Tibial artery (tissue), 4 donors: Measurements from ENCODE around the gene NSUN4.
A peak's percentile ranks its signal among the peaks of the same experiment; 100 is the strongest.

Experiments
- DNase-seq, 2 donors: peaks; one replicate each; pipeline ENCODE4 v3.0.0-alpha.2; 2019
- H3K27ac ChIP-seq, 2 donors: fragments of 200-600 bp; sonication (generic) in 1 of 2; 1 replicate in 1 of 2; 2 replicates in 1 of 2; pipeline ENCODE4 v1.5.1; 2018 to 2019; ENCODE audit warnings: mild to moderate bottlenecking in 1 of 2
- H3K27me3 ChIP-seq, 2 donors: fragments of 200-600 bp; sonication (generic) in 1 of 2; one replicate each; pipeline versions ENCODE4 v1.5.1 to v1.6.0; 2016 to 2019
- H3K36me3 ChIP-seq, 3 donors: fragments of 200-600 bp; sonication (generic) in 2 of 3; one replicate each; pipeline ENCODE4 v1.5.1; 2016 to 2019; ENCODE audit warnings: mild to moderate bottlenecking in 2 of 3
- H3K4me1 ChIP-seq, 4 donors: fragments of 200-600 bp; sonication (generic) in 2 of 4; 1 replicate in 3 of 4; 2 replicates in 1 of 4; pipeline ENCODE4 v1.5.1; 2016 to 2019
- H3K4me3 ChIP-seq, 2 donors: fragments of 200-600 bp; sonication (generic) in 1 of 2; 1 replicate in 1 of 2; 2 replicates in 1 of 2; pipeline ENCODE4 v1.5.1; 2018 to 2019; ENCODE audit warnings: mild to moderate bottlenecking in 2 of 2
- H3K9me3 ChIP-seq, 3 donors: fragments of 200-600 bp; sonication (generic) in 1 of 3; one replicate each; pipeline ENCODE4 v1.5.1; 2016 to 2019
- intact Hi-C: fragments of 100-400 bp; cut with DNase I; formaldehyde crosslinking; loops from one replicate; pipeline ENCODE4 v1.15.0; 2023; ENCODE audit warnings: low total_unique reads
- TF ChIP-seq, protein P1 (sequence below), 2 experiments: fragments of 200-600 bp in 1 of 2; fragments of 450-650 bp in 1 of 2; IDR thresholded peaks; one replicate each; pipeline ENCODE4 v1.5.1; 2017 to 2019; ENCODE audit warnings: antibody characterized with exemption in 2 of 2, mild to moderate bottlenecking in 1 of 2, moderate library complexity in 1 of 2

The NSUN4 gene

DNA sequence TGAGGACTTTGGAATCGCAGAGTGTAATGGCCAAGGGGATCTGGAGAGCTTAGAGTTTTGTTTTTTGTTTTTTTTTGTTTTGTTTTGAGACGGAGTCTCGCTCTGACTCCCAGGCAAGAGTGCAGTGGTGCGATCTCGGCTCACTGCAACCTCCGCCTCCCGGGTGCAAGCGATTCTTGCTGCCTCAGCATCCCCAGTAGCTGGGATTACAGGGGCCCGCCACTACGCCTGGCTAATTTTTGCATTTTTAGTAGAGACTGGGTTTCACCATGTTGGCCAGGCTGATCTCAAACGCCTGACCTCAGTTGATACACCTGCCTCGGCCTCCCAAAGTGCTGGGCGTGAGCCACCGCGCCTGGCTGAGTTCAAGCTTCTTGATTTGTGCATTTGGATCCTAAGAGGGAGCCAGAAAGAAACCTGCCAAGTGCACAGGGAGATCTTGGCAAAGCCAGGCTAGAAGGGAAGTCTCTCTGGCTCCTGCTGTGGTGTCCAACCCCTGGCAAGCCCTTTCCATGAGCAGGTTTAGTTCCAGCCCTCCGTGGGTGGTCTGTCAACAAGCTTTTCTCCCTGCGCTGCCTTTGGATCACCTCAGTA is 54.4 kb downstream of the NSUN4 start:
- peaks cover 0 to 9% (median 0%) of the 10 kb centered on the region in 3 donors for H3K9me3 ChIP-seq
- DNase-seq = no peak
- H3K4me1 ChIP-seq = peaks cover 0 to 24% (median 22%) of the 10 kb centered on the region in 4 donors
- peak overlapping the region; percentile 57 to 81 for H3K4me3 ChIP-seq
- peak overlapping the region in 1 of 2 donors; percentile 27 for H3K27ac ChIP-seq
- intact Hi-C loops = no loop called here
- H3K27me3 ChIP-seq = no peaks in the 10 kb centered on the region
- TF ChIP-seq, protein P1, sequence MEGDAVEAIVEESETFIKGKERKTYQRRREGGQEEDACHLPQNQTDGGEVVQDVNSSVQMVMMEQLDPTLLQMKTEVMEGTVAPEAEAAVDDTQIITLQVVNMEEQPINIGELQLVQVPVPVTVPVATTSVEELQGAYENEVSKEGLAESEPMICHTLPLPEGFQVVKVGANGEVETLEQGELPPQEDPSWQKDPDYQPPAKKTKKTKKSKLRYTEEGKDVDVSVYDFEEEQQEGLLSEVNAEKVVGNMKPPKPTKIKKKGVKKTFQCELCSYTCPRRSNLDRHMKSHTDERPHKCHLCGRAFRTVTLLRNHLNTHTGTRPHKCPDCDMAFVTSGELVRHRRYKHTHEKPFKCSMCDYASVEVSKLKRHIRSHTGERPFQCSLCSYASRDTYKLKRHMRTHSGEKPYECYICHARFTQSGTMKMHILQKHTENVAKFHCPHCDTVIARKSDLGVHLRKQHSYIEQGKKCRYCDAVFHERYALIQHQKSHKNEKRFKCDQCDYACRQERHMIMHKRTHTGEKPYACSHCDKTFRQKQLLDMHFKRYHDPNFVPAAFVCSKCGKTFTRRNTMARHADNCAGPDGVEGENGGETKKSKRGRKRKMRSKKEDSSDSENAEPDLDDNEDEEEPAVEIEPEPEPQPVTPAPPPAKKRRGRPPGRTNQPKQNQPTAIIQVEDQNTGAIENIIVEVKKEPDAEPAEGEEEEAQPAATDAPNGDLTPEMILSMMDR (IDR thresholded peaks at IDR 0.05) = no peak
- H3K36me3 ChIP-seq = no peaks in the 10 kb centered on the region

DNA sequence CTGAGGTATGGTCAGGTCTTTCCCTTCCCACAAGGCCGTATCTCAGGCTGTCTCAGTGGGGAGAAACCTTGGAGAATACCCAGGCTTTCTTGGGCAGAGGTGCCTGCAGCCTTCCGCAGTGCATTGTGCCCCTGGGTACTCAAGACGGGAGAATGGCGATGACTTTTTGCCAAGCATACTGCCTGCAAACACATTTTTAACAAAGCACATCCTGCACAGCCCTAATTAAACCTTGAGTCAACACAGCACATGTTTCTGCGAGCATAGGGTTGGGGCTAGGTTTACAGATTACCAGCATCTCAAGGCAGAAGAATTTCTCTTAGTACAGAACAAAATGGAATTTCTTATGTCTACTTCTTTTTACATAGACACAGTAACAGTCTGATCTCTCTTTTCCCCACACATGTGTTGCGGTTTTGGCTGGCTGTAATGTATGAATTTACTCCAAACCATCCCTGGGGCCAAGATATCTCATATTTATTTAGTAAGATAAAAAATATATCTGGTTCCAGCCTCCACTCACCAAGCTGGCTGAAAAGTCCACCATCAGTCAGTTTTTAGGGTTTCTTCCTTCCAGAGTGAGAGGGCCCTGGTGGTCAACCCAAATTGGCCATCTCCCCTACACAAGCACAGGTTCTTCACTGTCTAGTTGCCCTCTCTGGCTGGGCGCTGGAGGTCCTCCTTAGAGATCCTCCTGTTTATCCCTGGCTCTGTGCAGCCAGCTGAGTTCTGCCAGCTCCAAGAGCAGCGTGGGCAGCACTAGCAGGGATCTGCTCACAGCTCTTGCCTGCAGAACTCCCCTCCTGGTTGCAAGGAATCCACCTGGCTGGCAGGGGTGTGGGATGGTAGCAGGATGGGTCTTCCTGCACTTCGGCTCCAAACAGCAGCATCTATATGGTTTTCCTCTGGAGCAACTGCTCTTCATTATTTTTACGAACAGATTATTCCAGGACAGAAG is 56.1 kb downstream of the NSUN4 start:
- TF ChIP-seq, protein P1 (IDR thresholded peaks at IDR 0.05) = no peak

DNA sequence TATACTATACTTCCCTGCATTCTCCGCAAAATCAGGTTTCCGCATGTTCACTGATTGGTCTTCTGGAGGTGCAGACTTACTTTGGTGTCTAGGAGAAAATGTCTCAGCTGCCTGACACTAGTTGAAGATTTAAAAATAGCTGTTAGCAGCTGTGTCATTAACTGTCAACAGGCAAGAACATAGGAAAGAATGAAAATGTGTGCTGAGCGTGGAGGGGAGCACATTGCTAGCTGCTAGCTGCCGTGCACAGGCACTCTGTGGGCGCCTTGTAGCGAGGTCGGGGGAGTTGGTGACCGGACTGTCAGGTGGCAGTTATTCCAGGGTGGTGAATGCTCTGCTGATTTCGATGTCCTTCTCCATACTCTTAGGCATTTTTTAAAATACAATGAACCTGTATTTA is 58.7 kb downstream of the NSUN4 start:
- Histone ChIP-seq H3K27ac (no peak overlapping the region), H3K4me1 (peaks cover 0 to 34% (median 26%) of the 10 kb centered on the region in 4 donors), H3K9me3 (no peaks in the 10 kb centered on the region), H3K27me3 (no peaks in the 10 kb centered on the region), H3K36me3 (no peaks in the 10 kb centered on the region), H3K4me3 (no peak overlapping the region)
- TF ChIP-seq, protein P1 (IDR thresholded peaks at IDR 0.05) = no peak
- intact Hi-C loops = no loop called here
- no peak for DNase-seq

More for the DNA sequence above, 56.1 kb downstream of the NSUN4 start:
- intact Hi-C loops = no loop called here
- H3K27ac ChIP-seq = no peak overlapping the region
- no peak overlapping the region for H3K4me3 ChIP-seq
- H3K27me3 ChIP-seq = no peaks in the 10 kb centered on the region
- no peaks in the 10 kb centered on the region for H3K36me3 ChIP-seq
- H3K9me3 ChIP-seq = peaks cover 0 to 9% (median 0%) of the 10 kb centered on the region in 3 donors
- peaks cover 0 to 26% (median 23%) of the 10 kb centered on the region in 4 donors for H3K4me1 ChIP-seq
- no peak for DNase-seq

DNA sequence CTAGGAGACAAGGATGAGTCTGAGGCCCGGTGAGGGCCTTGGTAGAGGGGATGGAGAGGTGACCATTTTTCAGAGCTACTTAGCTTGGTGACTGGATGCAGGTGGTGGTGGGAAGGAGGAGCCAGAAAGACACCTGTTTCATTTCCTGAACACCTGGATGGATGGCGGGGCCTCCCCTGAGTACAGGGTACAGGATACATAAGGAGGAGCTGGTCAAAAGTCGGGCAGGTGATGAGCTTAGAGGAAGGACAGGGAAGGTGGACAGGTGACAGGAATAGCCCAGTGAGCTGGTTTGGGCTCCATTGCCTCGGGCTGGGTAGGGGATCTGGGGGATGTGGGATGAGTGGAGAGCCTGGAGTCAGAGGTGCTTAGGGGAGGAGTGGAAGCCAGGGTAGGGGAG is 59.8 kb downstream of the NSUN4 start:
- H3K27me3 ChIP-seq = no peaks in the 10 kb centered on the region
- H3K4me1 ChIP-seq = peaks cover 0 to 23% (median 15%) of the 10 kb centered on the region in 4 donors
- H3K27ac ChIP-seq = no peak overlapping the region
- peaks cover 0 to 3% (median 0%) of the 10 kb centered on the region in 3 donors for H3K36me3 ChIP-seq
- intact Hi-C loops = no loop called here
- TF ChIP-seq, protein P1 (IDR thresholded peaks at IDR 0.05) = no peak
- no peak overlapping the region for H3K4me3 ChIP-seq
- DNase-seq = no peak
- H3K9me3 ChIP-seq = no peaks in the 10 kb centered on the region

DNA sequence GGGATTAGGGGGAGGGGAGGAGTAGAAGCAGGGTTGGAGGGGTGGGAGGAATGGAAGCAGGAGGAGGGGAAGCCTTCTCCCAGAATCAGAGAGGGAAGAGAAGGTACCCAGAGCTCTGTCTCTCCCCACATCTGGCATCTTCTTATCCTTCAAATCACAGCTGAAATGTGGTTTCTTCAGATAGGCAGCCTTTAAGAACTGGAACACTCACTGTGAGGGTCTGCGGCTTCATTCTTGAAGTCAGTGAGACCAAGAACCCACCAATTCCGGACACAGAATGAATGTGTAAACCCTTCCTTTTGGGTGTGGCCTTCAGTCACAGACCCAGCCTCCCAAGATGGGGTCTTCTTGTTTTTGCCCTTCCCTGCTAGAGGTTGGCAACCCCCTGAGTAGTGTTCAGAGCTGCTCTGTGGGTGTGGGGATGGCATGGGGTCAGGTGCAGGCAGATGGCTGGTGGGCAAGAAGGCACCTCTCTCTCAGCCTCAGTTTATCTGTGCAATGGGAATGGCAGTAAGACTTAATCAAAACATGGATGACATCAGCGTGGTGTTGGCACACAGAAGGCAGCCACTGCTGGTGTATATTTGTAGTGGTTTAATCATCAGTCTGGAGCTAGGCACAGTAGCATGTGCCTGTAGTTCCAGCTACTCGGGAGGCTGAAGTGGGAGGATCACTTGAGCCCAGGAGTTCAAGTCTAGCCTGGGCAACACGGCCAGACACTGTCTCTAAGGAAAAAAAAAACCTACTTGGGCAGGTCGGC is 60.7 kb downstream of the NSUN4 start:
- H3K36me3 ChIP-seq = peaks cover 0 to 3% (median 0%) of the 10 kb centered on the region in 3 donors
- no peaks in the 10 kb centered on the region for H3K27me3 ChIP-seq
- no peak for DNase-seq
- peak overlapping the region; percentile 41 to 59 for H3K27ac ChIP-seq
- H3K4me1 ChIP-seq = peaks cover 0 to 24% (median 15%) of the 10 kb centered on the region in 4 donors
- TF ChIP-seq, protein P1 (IDR thresholded peaks at IDR 0.05) = no peak
- H3K4me3 ChIP-seq = no peak overlapping the region
- intact Hi-C loops = no loop called here
- no peaks in the 10 kb centered on the region for H3K9me3 ChIP-seq
